ENCODE results near the gene TAS2R40. TPM values are rescaled to one million over a fixed set of nuclear protein-coding genes. Genes with fewer than 3 reads are reported as not detected.

Gene TAS2R40
- total RNA-seq, 1 donor from 2014 or later: not detected

DNA sequence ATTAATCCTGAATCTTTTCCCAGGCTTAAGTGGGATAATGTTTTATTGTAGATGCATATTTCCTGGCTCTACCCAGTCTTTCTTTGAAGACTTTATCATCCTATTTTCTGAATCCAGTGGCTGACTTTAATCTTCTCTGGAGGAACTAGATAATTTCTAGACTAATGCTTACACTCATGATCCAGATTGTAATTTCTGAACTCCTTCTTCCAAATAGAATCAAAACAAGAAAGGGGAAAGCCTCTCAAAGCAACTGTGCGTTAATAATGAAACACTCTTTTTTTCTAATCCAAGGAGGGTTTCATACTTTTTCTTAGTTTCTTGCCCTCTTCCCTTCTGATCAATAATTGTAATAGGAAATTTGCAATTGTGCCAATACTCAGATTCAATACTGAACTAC, 49.4 kb downstream of the TAS2R40 start:
- no peaks in the 10 kb centered on the region for H3K4me1 ChIP-seq
- intact Hi-C loops (cut with DNase I): no loop called here
- DNase-seq (ENCODE audit: low spot score in 2 of 2): no peak
- H3K9me3 ChIP-seq: no peaks in the 10 kb centered on the region
- peaks cover 19 to 27% of the 10 kb centered on the region in 2 donors for H3K36me3 ChIP-seq
- H3K27me3 ChIP-seq: no peaks in the 10 kb centered on the region
- no peak overlapping the region for H3K4me3 ChIP-seq
- TF ChIP-seq, protein P1, sequence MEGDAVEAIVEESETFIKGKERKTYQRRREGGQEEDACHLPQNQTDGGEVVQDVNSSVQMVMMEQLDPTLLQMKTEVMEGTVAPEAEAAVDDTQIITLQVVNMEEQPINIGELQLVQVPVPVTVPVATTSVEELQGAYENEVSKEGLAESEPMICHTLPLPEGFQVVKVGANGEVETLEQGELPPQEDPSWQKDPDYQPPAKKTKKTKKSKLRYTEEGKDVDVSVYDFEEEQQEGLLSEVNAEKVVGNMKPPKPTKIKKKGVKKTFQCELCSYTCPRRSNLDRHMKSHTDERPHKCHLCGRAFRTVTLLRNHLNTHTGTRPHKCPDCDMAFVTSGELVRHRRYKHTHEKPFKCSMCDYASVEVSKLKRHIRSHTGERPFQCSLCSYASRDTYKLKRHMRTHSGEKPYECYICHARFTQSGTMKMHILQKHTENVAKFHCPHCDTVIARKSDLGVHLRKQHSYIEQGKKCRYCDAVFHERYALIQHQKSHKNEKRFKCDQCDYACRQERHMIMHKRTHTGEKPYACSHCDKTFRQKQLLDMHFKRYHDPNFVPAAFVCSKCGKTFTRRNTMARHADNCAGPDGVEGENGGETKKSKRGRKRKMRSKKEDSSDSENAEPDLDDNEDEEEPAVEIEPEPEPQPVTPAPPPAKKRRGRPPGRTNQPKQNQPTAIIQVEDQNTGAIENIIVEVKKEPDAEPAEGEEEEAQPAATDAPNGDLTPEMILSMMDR (IDR thresholded peaks at IDR 0.05): no peak
- no peak overlapping the region for H3K27ac ChIP-seq

Other genes starting within 250 kb of the TAS2R40 start
- not detected for gene OR9A2, start 194.9 kb upstream of the TAS2R40 start, total RNA-seq
- gene OR6V1, start 169.7 kb upstream of the TAS2R40 start, total RNA-seq: not detected
- not detected for gene PIP, start 90.0 kb upstream of the TAS2R40 start, total RNA-seq
- not detected for gene TAS2R39, start 38.6 kb upstream of the TAS2R40 start, total RNA-seq
- 174 TPM for gene GSTK1, start 41.4 kb downstream of the TAS2R40 start, total RNA-seq
- gene TMEM139, start 62.9 kb downstream of the TAS2R40 start, total RNA-seq: 11.5 TPM
- 13.7 TPM for gene CASP2, start 66.3 kb downstream of the TAS2R40 start, total RNA-seq
- gene CLCN1, start 94.1 kb downstream of the TAS2R40 start, total RNA-seq: not detected
- 0.53 TPM for gene FAM131B, start 140.7 kb downstream of the TAS2R40 start, total RNA-seq
- gene ZYX, start 159.3 kb downstream of the TAS2R40 start, total RNA-seq: 320 TPM
- gene EPHA1, start 186.8 kb downstream of the TAS2R40 start, total RNA-seq: not detected
- not detected for gene TAS2R60, start 221.4 kb downstream of the TAS2R40 start, total RNA-seq